HUDEP-2 (cell line): Measurements from ENCODE around the gene KCNA4.
A peak's percentile ranks its signal among the peaks of the same experiment; 100 is the strongest.
"Not testable (repeated sequence)": the region's sequence is repeated elsewhere in the genome, so short reads cannot be mapped to it uniquely, and the experiment has no call there.

Experiments used
- DNase-seq, 76 experiments: peaks; one replicate each; lab custom pipeline; 2025; ENCODE audit not compliant: unreplicated experiment in 76 of 76; lab: John Stamatoyannopoulos, UW

KCNA4 gene

DNA sequence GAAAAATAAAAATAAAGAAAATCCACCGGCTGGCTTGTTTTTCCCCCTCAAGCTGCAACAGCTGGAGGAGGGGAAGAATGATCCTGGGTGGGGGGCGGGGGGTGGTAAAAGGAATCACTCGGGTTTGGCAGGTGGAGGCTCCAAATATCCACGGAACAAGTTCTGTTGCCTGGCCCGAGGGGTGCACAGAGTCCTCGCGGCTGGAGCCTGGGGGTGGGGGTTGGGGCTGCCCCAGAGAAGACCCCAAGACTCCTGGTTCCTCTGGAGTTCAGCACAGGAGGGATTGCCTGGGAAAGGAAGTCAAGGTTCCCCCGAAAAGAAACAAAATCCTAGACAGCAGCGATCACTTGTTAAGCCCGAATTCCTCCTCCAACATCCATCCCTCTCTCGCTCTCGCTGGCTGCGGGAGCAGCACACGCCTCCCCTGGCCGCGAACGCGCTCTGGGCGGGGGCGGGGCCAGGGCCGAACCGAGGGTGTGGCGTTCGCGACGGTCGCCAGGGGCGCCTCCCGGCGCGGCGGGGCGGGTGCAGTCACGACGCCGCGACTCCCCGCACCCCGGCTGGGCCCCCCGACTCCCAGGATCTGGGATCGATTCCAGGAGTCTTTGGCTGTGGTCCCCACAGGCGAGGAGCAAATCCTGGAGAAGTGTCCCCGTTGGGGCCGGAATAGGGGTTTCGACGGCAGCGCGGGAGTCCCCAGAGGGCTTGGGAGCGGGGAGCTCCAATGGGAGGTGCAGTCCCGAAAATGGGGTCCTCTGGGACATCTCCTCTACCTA is at the start of gene KCNA4:
Gene KCNA4, minus strand, starts transcription at position 443 of the 776 bp plus-strand sequence. CDS start 4,352 bp downstream, outside the sequence.
- peak in 1 of 76 experiments; percentile 18 for DNase-seq

DNA sequence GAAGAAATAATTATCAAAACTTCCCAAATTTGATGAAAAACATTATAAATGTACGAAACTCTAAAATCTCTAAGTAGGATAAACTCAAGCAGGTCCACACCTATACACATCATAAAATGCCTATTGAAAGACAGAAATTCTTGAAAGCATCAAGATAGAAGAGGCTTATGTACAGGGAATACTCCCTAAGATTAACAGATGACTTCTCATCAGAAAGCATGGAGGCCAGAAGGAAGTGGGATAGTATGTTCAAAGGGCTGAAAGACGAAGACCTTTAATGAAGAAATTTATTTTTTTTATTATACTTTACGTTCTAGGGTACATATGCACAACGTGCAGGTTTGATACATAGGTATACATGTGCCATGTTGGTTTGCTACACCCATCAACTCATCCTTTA is 45.3 kb upstream of the KCNA4 start:
- no peak for DNase-seq

DNA sequence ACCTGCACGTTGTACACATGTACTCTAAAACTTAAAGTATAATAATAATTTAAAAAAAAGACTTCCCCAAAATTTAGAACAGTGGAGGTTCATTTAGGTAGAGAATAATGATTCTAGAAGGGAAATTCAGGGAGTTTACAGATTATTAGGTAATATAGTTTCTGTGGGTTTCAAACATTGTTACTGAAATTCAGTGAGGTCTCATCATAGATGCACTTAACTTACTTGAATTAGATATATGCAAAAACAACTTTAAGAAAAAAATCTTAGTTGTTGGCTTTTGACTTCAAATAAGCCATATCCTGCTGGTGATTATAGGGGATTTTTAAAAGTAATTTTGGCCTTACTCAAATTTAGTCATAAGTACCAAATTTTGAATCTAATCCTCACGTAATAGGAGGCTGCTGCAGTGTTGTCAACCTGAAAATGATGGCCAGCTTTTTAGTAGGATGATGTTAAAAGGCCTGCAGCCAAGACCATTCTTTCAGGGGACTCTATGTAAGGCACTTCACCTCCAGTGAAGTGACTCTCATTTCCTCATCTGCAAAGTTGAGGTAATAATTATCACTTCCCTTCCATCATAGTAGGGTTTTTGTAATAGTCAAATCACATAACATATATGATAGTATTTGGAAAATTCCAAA is 42.5 kb upstream of the KCNA4 start:
- no peak for DNase-seq

DNA sequence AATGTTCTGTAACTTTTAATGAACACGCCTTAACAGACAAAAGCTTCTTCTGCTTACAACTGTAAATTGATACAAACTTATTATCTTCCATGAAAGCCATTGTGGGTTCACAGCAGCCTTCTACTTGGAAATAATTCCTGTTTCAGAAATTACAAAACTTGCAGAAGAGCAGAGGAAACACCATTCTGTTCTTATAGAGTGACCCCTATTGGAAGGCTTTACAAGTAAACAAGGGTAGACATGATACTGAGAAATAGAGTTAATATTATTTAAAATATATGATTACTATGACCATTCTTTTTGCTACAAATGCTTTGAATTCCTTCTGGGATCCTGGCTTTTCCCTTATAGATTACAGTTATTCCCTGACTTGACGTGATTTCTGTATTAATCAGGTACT is 32.4 kb upstream of the KCNA4 start:
- DNase-seq = no peak

DNA sequence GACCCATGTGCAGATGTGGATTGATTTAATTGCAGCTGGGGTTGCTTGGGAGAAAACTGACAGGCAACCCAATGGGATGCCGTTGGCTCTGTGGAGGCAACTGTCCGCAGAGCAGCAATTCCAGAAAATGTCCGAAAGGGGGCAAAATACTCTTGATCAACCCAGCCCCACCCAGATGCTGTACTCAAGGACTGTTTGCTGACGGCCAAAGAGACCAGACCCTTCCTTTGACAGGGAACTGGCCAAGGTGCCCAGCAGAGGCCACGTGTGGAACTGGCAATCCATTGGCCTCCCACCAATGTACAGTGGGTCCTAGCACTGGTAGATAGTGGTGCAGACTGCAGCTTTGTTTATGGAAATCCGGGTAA is 29.7 kb upstream of the KCNA4 start:
- DNase-seq = no peak

DNA sequence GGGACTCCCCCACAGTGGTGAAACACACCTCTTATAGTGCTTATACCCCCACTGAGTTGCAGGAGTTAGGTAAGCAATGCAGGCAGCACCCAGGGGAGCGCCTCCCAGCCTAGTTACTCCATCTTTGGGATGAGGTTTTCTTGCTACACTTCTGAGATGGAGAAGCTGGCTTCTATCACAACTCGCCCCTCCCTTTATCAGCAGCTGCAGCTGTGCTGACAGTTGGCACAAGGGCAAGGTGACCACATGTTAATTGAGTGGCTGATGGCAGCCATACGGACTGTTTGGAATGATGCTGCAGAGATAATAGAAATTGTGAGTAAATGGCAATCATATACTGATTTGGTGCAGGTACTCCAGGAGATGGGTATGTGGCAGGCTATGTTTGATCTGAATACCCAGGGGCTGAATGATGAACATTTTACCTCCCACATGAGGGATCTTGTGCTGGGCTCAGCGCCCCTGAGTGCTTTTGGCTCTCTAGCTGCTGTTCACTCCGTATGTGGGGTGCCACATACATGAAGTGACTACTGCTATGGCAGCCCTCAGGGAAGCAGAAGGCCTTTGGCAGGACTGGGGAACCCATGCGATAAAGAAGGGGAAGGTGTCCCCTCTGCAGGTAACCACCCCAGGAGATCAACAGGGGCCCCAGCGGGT is 29.2 kb upstream of the KCNA4 start:
- DNase-seq = peak in 5 of 76 experiments; percentile 1 to 28 (median 1)

DNA sequence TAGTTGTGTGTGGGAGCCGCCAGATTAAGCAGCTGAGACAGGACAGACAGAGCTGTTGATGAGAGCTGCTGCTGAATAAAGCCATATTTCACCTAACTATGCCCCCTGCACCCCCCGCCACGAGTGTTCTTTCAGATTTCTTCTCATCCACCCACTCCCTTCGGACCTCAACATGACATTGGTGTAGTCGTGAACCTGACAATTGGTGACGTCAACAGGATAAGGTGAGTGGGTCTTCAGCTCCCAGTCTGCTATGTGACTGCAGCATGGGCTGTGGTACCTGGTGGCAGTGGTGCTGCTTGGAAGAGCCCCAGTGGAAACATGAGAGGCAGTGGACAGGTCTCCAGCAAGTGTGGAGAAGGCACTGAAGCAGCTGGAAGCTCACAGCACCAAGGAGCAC is 28.3 kb upstream of the KCNA4 start:
- no peak for DNase-seq

DNA sequence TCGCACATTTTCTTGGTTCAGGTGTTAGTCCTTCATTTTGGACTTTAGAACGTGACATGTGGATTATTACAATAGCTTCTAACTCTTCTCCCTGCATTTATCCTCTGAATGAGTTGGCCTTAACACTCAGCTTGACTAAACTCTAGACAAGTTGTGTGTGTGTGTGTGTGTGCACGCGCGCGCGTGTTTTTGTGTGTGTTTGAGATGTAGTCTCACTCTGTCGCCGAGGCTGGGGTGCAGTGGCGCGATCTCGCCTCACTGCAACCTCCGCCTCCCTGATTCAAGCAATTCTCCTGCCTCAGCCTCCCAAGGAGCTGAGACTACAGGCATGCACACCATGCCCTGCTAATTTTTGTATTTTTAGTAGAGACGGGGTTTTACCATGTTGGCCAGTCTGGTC is 24.3 kb upstream of the KCNA4 start:
- DNase-seq = no peak

DNA sequence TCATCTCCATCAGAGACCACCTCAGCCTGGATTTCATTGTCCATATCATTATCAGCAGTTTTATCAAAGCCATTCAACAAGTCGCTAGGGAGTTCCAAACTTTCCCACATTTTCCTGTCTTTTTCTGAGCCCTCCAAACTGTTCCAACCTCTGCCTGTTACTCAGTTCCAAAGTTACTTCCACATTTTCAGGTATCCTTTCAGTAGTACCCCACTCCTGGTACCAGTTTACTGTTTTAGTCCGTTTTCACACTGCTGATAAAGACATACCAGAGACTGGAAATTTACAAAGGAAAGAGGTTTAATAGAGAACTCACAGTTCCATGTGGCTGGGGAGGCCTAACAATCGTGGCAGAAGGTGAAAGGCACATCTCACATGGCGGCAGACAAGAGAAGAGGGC is 17.9 kb upstream of the KCNA4 start:
- not testable (repeated sequence) for DNase-seq

DNA sequence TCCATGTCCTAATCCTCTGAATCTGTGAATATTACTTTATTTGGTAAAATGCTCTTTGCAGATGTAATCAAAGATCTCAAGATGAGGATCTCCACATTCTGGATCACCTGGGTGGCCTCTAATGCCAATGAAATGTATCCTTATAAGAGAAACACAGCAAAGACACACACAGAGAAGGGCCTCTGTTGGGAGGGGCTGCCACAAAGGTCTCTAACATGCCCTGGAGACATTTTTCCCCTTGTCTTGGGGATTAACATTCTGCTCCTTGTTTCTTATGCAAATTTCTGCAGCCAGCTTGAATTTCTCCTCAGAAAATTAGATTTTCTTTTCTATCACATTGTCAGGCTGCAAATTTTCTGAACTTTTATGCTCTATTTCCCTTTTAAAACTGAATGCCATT is 17.3 kb upstream of the KCNA4 start:
- DNase-seq = not testable (repeated sequence)

DNA sequence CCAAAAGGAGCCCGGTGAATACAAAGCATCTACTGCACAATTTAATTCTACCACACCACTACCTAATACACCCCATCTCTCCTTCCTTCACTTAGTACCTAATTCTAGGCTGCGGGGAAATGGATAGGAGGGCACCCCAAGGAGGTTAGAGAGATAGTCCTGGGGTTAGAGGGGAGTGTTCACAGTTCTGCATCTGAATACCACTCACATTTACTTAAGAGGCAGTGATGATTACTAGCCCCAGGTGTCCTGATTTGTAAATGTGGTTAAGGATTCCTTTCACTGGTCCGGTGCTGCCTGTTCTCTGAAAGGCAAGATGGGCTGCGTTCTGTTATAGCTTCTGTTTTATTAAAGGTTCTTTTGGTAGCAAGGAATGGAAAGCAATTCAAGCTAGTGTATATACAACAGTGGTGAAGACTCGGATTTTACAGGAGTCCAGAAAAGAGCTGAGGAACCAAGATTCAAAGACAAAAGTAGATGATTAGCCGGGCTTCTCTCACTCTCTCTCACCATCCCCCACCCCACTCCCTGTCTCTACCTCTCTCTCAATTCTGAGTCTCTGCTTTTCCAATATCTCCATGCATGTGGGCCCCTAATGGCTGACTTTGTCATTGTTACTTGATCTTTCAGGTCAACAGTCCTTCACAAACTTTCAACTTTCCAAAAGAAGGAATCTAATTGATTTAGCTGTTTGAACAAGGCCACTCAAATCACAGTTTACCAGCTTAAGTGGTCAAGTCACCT is 8.7 kb upstream of the KCNA4 start:
- no peak for DNase-seq

DNA sequence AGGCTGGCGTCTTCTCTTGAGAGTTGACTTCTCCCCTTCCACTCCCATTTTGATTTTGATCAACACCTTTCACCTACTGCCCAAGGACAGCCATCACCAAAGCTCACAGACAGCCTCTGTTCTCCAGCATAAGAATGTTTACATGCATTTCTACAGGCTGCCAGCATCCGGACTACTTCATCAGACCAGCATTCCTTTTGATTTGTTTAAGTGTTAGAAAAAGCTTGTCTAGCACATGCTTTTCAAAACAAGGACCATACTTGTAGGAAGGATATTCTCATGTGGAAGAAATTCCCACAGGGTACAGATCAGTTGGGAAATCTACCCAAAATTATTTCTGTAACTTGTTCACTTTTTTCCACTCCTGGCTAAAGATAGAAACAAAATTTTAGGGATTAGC is 6.2 kb upstream of the KCNA4 start:
- DNase-seq = no peak

DNA sequence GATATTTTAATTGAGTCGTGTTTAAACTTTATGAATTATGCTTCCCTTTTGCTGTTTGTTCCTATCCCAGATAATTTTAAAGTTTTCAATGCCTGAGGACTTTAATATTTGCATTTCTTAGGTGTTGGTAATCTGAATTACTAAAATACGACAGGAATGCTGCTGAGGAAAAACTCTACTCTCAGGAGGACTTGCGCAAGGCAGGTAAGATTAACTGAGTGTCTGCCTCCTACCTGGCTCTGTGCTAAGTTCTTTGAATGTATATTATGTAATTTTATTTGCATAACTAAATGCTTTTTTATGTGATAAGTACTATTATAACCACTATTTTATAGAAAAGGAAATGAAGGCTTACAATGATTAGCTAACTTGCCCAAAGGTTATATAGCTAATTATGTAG is 2.7 kb upstream of the KCNA4 start:
- no peak for DNase-seq

DNA sequence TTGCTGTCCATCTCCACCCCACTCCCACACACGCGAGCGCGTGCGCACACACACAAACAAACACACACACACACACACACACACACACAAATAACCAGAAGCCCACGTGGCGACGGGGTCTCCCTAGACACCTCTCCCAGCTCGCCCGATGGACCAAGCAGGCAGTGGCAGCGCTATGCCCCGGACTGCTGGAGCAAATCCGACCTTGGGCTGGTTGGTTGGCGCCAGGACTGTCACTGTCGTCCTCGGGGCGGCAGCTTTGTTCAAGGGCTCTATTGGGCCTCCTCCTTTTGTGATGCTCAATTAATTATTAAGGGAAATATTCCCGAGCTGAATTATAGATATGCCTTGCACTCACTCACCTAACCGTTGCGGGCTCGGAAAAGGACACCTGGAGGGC is 1.7 kb upstream of the KCNA4 start:
- DNase-seq = no peak

DNA sequence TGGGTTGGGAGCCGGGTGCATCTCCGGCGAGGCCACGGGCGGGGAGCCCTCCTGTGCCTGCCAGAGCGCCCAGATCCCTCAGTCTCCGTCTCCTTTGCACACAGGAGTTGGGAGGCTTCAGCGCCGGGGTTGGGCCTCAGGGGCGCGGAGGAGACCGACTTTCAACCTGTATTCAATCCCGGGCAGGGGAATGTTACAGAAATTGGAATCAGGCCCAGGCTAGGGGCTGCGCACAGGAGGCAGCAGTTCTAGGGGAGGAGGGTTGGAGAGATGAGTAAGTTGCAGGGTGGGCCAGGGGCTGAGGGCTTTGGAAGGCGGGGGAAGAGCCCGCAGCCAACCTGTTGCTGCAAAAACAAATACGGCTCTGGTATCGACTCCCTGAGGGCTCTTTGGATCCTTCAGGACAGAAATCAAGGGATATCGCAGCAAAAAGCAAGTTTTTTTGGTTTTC is 640 bp upstream of the KCNA4 start:
- DNase-seq = no peak

DNA sequence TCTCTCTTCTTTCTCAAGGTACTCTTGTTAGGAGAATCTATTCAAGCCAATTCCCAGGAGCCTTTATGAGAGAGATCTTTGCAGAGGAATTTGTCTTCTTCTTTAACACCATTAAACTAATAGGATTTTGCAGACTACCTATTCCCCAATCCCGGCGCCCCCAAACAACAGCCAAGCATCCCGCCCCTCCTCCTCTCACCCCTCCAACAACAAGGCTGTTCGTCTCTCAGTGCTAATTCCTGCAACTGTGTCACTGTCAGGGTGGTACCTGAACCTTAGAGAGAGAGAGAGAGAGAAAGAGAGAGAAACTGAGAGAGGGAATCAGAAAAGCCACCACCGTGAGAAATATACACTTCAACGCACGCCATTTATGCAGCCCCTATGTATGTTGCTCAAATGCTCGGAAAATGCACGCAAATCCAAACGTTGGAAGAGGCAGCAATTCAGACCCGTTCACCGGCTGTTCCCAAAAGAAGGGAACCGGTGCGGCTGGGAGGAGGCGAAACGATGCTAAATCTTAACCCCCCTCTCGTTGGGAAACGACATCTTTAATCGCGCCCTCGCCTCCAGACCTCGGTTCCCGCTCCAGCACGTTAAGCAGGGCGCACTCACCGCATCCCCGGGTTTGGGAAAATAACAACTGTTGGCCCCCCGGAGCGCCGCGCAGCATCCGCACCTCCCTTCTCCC is 961 bp downstream of the KCNA4 start:
- no peak for DNase-seq

DNA sequence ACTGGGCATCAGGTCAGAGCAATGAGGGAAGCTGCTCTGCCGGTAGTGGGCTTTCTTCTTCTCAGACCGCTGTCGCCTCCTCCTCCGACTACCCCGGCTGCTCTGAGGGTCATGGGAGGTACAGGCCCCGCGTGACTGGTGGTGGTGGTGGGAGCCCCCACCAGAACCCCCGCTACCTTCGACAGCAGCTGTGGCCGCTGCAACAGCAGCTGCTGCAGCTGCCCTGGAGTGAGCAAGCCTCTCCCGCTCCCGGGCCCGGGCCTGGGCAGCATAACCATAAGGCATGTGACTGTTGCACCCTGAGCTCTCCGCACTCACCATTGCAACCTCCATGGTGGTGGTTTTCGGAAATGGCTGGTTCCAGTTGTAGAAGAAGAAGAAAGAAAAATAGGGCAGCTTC is 4.5 kb downstream of the KCNA4 start:
- no peak for DNase-seq

DNA sequence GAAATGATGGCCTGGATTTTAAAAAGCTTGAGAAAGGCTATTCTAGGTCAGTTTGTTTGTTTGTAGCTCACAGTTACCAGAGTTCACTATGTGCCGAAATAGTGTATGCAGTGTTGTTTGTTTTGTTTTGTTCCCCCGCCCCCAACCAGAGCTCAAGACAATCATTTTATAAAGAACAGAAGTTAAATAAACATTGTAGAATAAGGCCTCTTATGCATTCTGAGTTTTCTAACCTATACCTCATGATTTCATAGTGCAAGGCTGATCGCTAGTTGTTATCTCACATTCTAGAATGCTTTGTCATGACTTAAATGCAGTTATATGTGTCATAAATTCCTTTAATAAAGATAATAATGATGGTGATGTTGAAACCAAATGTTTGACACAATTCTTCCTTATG is 7.8 kb downstream of the KCNA4 start:
- no peak for DNase-seq

DNA sequence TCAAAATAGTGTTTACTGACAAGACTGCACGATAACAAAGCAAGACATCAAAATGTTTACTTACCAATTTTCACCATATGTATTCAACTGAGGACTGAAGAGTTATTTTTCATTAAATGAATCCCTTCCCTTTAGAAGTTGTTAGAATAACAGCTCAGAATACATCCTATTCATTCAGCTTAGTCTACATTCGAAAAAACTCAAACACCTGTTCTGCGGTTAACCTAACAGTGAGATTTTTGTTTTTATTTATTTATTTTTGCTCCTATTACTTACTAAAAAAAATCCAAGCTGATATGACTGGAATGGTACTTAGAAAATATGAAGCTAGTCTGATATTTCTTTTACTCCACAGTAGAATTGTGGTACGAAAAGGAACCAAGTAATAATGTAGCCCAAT is 10.0 kb downstream of the KCNA4 start:
- DNase-seq = no peak

DNA sequence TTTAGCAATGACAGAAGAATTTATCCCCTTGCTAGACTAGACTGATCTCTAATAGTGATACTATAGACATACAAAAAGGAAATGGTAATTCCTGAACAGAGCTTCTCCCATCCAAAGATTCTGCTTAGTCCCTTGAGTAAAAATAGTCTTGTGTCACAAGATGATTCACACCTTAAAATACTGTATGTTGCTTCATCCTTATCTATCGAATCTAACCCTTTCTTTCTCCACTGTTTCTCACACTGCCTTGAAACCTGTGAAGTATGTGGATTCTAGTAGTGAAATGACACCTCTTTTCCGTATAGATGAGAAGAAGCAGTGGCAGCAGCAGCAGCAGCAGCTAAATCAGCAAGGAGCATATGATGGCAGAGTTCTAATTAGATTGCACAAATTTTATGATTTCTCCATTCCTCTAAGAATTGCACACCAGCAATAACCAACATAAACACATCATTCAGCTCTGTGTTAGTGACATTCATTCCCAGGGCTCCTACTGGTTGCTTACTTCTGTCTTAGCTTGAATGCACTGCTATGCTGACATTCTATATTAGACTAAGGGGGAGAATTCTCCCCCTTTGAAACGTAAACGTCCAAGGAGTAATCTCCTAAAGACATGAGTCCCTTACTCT is 14.6 kb downstream of the KCNA4 start:
- DNase-seq = no peak
